Testis (tissue), 2 donors: Measurements from ENCODE around the gene ZNF521.

Experiments
- CTCF ChIP-seq, 3 experiments: fragments of 450-650 bp in 2 of 3; fragments of 200-600 bp in 1 of 3; sonication (generic) in 1 of 3; IDR thresholded peaks; one replicate each; pipeline ENCODE4 v1.5.1; 2016 to 2019; ENCODE audit warnings: antibody characterized with exemption in 3 of 3, mild to moderate bottlenecking in 2 of 3, moderate library complexity in 1 of 3
- POLR2A ChIP-seq: fragments of 450-650 bp; IDR thresholded peaks from one replicate; pipeline ENCODE4 v1.6.1; 2017; ENCODE audit warnings: antibody characterized with exemption, mild to moderate bottlenecking, moderate library complexity

GRCh38 chr18:25332002-25332401 lies 20.0 kb downstream of the ZNF521 start:
- TF ChIP-seq CTCF (IDR thresholded peaks at IDR 0.05) = no peak
- no peak for TF ChIP-seq POLR2A
